AG04449 (cell line): ENCODE data around the gene PPEF2.

Experiments used
- CTCF ChIA-PET: fragments of 350-600 bp; formaldehyde crosslinking; extraction: SDS; loops from one replicate; lab custom pipeline; 2021; ENCODE audit warnings: antibody characterized with exemption; lab: Yijun Ruan, JAX
- POLR2A ChIA-PET: fragments of 400-600, 350-600 bp; formaldehyde crosslinking; extraction: SDS; loops from one replicate; lab custom pipeline; 2020; ENCODE audit warnings: antibody characterized with exemption, inconsistent platforms; lab: Yijun Ruan, JAX
- DNase-seq: peaks from one replicate; pipeline ENCODE4 v3.0.0-alpha.2; 2010; ENCODE audit warnings: low read depth, low spot score
- H3K4me3 ChIP-seq: 2 replicates; pipeline ENCODE4 v1.5.1; 2011; ENCODE audit warnings: low read depth, mild to moderate bottlenecking, control low read depth, low read length
- CTCF ChIP-seq: IDR thresholded peaks from one replicate; pipeline ENCODE4 v1.5.1; 2011; ENCODE audit warnings: mild to moderate bottlenecking, moderate library complexity, low read length, control low read depth, inconsistent platforms; ENCODE audit not compliant: insufficient read depth; ENCODE audit errors: missing control alignments

The PPEF2 gene

GRCh38 chr4:75820676-75821075 lies 81.6 kb downstream of the PPEF2 start:
- ChIA-PET CTCF (interaction anchor here (1.1 kb wide), 1 partner anchor 27 kb away, joined by 5 read pairs; no protein-coding TSS in a partner anchor), POLR2A (no interaction called here)

GRCh38 chr4:75820197-75820596 lies 82.1 kb downstream of the PPEF2 start:
- POLR2A ChIA-PET, result no interaction called here
- DNase-seq, result no peak
- no peak overlapping the region for H3K4me3 ChIP-seq
- CTCF ChIA-PET, result interaction anchor here (1.1 kb wide), 1 partner anchor 28 kb away, joined by 5 read pairs; no protein-coding TSS in a partner anchor
- no peak for TF ChIP-seq CTCF

More at GRCh38 chr4:75820676-75821075, 81.6 kb downstream of the PPEF2 start:
- H3K4me3 ChIP-seq, result no peak overlapping the region
- no peak for DNase-seq
- TF ChIP-seq CTCF, result no peak

- ChIA-PET POLR2A (no interaction called here), CTCF (no interaction called here)
- H3K4me3 ChIP-seq, result no peak overlapping the region
- TF ChIP-seq CTCF, result no peak
- DNase-seq, result no peak
Observed at GRCh38 chr4:75819121-75819520, 83.1 kb downstream of the PPEF2 start.

- POLR2A ChIA-PET, result no interaction called here
- no peak overlapping the region for H3K4me3 ChIP-seq
- TF ChIP-seq CTCF, result no peak
- CTCF ChIA-PET, result no interaction called here
- no peak for DNase-seq
Observed at GRCh38 chr4:75817901-75818300, 84.4 kb downstream of the PPEF2 start.
